Retinal pigment epithelial cell (primary cell): Measurements from ENCODE around the gene ANKLE1.

Source experiments
- DNase-seq: peaks from one replicate; pipeline ENCODE4 v3.0.0-alpha.2; 2010; ENCODE audit warnings: low read depth
- H3K4me3 ChIP-seq: 2 replicates; pipeline ENCODE4 v1.5.1; 2011; ENCODE audit warnings: mild to moderate bottlenecking, low read length, control low read depth, moderate library complexity
- TF ChIP-seq, protein P1 (sequence below): conservative IDR thresholded peaks from 2 replicates; pipeline ENCODE4 v1.5.1; 2011; ENCODE audit warnings: low read depth, low read length, control low read depth, inconsistent platforms

The ANKLE1 gene

GRCh38 chr19:17325133-17325532 lies 43.4 kb downstream of the ANKLE1 start:
- no peak overlapping the region for H3K4me3 ChIP-seq
- no peak for DNase-seq
- TF ChIP-seq, protein P1, sequence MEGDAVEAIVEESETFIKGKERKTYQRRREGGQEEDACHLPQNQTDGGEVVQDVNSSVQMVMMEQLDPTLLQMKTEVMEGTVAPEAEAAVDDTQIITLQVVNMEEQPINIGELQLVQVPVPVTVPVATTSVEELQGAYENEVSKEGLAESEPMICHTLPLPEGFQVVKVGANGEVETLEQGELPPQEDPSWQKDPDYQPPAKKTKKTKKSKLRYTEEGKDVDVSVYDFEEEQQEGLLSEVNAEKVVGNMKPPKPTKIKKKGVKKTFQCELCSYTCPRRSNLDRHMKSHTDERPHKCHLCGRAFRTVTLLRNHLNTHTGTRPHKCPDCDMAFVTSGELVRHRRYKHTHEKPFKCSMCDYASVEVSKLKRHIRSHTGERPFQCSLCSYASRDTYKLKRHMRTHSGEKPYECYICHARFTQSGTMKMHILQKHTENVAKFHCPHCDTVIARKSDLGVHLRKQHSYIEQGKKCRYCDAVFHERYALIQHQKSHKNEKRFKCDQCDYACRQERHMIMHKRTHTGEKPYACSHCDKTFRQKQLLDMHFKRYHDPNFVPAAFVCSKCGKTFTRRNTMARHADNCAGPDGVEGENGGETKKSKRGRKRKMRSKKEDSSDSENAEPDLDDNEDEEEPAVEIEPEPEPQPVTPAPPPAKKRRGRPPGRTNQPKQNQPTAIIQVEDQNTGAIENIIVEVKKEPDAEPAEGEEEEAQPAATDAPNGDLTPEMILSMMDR = no peak

DNA sequence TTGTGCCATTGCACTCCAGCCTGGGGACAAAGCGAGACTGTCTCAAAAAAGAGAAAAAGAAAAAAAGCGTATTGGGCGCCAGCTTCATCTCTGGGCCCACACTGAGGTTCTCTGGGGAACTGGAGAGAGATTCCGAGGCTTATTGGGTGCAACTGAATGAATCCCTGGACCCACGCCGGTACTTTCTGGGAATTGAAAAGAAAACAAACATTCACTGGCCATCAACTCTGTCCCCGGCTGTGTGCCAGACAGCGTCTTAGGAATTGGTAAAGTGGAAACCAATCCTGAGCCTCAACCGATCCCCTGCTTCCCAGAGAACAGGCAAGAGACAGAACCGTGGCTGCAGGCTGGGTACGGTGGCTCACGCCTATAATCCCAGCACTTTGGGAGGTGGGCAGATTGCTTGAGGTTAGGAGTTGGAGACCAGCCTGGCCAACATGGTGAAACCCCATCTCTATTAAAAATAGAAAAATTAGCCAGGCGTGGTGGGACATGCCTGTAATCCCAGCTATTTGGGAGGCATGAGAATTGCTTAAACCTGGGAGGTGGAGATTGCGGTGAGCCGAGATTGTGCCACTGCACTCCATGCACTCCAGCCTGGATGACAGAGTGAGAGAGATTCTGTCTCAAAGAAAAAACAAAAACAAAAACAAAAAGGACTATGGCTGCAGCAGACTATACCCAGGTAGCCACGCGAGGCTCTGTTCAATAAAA lies 44.3 kb downstream of the ANKLE1 start:
- H3K4me3 ChIP-seq = no peak overlapping the region
- DNase-seq = no peak
- TF ChIP-seq, protein P1 = no peak

DNA sequence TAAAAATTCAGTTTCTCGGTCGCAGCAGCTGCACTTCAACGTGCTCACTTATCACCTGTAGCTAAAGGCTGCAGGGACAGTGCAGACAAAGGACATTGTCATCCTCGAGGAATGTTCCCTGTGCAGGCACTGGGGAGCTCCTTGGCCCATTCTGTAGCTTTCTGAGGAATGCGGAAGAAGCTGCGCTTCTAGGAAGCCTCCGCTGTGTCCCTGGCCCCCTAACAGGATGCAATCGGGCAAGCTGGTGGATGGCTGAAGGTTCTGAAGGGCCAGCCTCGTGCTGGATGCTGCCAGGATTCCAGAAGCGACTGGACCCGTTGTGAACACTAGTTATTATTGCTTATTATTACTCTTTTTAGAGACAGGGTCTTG lies 44.9 kb downstream of the ANKLE1 start:
- no peak for DNase-seq
- H3K4me3 ChIP-seq = no peak overlapping the region
- TF ChIP-seq, protein P1 = no peak

GRCh38 chr19:17327068-17327653 lies 45.5 kb downstream of the ANKLE1 start:
- no peak for DNase-seq
- TF ChIP-seq, protein P1 = no peak
- H3K4me3 ChIP-seq = no peak overlapping the region

- TF ChIP-seq, protein P1 = peak; percentile 20
- no peak for DNase-seq
- H3K4me3 ChIP-seq = peak overlapping the region; percentile 38
Observed at GRCh38 chr19:17327654-17328516, 46.2 kb downstream of the ANKLE1 start.

GRCh38 chr19:17328517-17329365 lies 47.0 kb downstream of the ANKLE1 start:
- TF ChIP-seq, protein P1 = no peak
- DNase-seq = no peak
- H3K4me3 ChIP-seq = peak overlapping the region; percentile 38
